HCT116 (cell line): ENCODE data around the gene PLA2G7.

Experiments used
- EZH2 ChIP-seq: fragments of 200-600 bp; sonication (generic); IDR thresholded peaks from 2 replicates; pipeline ENCODE4 v1.6.1; 2017; ENCODE audit warnings: antibody characterized with exemption, mixed run types
- JUND ChIP-seq: IDR thresholded peaks from 2 replicates; pipeline ENCODE4 v1.6.1; 2012
- POLR2A ChIP-seq: IDR thresholded peaks from 2 replicates; pipeline ENCODE4 v1.7.0; 2011; ENCODE audit warnings: borderline replicate concordance; ENCODE audit not compliant: insufficient read depth, insufficient read length; ENCODE audit errors: extremely low read depth
- POLR2AphosphoS5 ChIP-seq: IDR thresholded peaks from 2 replicates; pipeline ENCODE4 v1.6.1; 2011; ENCODE audit warnings: mild to moderate bottlenecking, low read depth, low read length, moderate library complexity
- RAD21 ChIP-seq: IDR thresholded peaks from 2 replicates; pipeline ENCODE4 v1.6.1; 2012; ENCODE audit warnings: low read depth, mild to moderate bottlenecking
- SP1 ChIP-seq: IDR thresholded peaks from 2 replicates; pipeline ENCODE4 v1.6.1; 2012; ENCODE audit warnings: low read depth
- SRF ChIP-seq: IDR thresholded peaks from 2 replicates; pipeline ENCODE4 v1.6.1; 2012; ENCODE audit warnings: low read depth
- TCF7L2 ChIP-seq: IDR thresholded peaks from 2 replicates; pipeline ENCODE4 v1.7.0; 2011; ENCODE audit warnings: borderline replicate concordance, inconsistent platforms; ENCODE audit not compliant: insufficient read depth, insufficient read length; ENCODE audit errors: extremely low read depth
- TF ChIP-seq, protein P1 (sequence below): IDR thresholded peaks from 2 replicates; pipeline ENCODE4 v1.6.1; 2011; ENCODE audit warnings: mild to moderate bottlenecking, low read length, moderate library complexity; ENCODE audit not compliant: insufficient replicate concordance; ENCODE audit errors: extremely low read depth
- TF ChIP-seq, protein P2 (sequence below), 3 experiments: fragments of 200-600 bp in 1 of 3; sonication (generic) in 1 of 3; IDR thresholded peaks in 2 of 3; conservative IDR thresholded peaks in 1 of 3; 2 replicates each; pipeline ENCODE4 v1.5.1; 2012 to 2017; ENCODE audit warnings: low read depth in 2 of 3, low read length in 2 of 3, antibody characterized with exemption in 1 of 3, borderline replicate concordance in 1 of 3, control low read depth in 1 of 3, mild to moderate bottlenecking in 1 of 3, mixed read lengths in 1 of 3, mixed run types in 1 of 3, moderate library complexity in 1 of 3; ENCODE audit not compliant: insufficient read depth in 1 of 3
- TF ChIP-seq, protein P3 (sequence below): IDR thresholded peaks from 2 replicates; pipeline ENCODE4 v1.6.1; 2012; ENCODE audit warnings: low read depth
- TF ChIP-seq, protein P4 (sequence below): IDR thresholded peaks from 2 replicates; pipeline ENCODE4 v1.6.1; 2012

DNA sequence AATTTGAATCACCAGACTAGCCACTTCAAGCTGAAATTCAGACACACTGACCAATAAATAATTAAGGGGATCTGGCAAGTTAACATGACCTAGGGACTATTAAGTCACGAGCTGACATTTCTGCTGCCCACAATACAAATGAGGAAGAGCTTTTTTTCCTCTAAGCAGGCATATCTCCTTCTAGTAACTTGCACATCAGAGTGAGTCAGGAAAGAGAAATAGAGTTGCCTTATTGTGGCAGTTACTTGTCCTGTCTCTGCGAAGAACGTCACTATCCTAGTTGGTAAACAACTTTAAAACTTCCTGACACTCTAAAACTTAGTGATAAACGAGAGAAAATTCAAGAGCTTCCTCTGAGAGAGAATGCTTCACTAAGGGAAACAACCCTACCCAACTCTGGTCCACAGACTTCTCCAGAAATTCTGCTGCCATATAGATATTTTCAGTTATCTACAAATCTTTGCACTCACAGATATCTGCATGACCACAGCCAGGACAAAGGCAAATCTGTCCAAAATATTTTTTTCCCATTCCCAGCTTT is 4.2 kb downstream of the PLA2G7 start:
- TF ChIP-seq, protein P1, sequence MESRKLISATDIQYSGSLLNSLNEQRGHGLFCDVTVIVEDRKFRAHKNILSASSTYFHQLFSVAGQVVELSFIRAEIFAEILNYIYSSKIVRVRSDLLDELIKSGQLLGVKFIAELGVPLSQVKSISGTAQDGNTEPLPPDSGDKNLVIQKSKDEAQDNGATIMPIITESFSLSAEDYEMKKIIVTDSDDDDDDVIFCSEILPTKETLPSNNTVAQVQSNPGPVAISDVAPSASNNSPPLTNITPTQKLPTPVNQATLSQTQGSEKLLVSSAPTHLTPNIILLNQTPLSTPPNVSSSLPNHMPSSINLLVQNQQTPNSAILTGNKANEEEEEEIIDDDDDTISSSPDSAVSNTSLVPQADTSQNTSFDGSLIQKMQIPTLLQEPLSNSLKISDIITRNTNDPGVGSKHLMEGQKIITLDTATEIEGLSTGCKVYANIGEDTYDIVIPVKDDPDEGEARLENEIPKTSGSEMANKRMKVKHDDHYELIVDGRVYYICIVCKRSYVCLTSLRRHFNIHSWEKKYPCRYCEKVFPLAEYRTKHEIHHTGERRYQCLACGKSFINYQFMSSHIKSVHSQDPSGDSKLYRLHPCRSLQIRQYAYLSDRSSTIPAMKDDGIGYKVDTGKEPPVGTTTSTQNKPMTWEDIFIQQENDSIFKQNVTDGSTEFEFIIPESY, result no peak
- TF ChIP-seq, protein P2, sequence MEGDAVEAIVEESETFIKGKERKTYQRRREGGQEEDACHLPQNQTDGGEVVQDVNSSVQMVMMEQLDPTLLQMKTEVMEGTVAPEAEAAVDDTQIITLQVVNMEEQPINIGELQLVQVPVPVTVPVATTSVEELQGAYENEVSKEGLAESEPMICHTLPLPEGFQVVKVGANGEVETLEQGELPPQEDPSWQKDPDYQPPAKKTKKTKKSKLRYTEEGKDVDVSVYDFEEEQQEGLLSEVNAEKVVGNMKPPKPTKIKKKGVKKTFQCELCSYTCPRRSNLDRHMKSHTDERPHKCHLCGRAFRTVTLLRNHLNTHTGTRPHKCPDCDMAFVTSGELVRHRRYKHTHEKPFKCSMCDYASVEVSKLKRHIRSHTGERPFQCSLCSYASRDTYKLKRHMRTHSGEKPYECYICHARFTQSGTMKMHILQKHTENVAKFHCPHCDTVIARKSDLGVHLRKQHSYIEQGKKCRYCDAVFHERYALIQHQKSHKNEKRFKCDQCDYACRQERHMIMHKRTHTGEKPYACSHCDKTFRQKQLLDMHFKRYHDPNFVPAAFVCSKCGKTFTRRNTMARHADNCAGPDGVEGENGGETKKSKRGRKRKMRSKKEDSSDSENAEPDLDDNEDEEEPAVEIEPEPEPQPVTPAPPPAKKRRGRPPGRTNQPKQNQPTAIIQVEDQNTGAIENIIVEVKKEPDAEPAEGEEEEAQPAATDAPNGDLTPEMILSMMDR (IDR thresholded peaks at IDR 0.05 in 2 of 3, conservative IDR thresholded peaks at IDR 0.05 in 1 of 3; ENCODE audit: borderline replicate concordance in 1 of 3, insufficient read depth in 1 of 3, low read depth in 2 of 3, low read length in 2 of 3), result no peak
- TF ChIP-seq POLR2AphosphoS5, result no peak
- TF ChIP-seq SRF, result no peak
- no peak for TF ChIP-seq RAD21
- TF ChIP-seq, protein P3, sequence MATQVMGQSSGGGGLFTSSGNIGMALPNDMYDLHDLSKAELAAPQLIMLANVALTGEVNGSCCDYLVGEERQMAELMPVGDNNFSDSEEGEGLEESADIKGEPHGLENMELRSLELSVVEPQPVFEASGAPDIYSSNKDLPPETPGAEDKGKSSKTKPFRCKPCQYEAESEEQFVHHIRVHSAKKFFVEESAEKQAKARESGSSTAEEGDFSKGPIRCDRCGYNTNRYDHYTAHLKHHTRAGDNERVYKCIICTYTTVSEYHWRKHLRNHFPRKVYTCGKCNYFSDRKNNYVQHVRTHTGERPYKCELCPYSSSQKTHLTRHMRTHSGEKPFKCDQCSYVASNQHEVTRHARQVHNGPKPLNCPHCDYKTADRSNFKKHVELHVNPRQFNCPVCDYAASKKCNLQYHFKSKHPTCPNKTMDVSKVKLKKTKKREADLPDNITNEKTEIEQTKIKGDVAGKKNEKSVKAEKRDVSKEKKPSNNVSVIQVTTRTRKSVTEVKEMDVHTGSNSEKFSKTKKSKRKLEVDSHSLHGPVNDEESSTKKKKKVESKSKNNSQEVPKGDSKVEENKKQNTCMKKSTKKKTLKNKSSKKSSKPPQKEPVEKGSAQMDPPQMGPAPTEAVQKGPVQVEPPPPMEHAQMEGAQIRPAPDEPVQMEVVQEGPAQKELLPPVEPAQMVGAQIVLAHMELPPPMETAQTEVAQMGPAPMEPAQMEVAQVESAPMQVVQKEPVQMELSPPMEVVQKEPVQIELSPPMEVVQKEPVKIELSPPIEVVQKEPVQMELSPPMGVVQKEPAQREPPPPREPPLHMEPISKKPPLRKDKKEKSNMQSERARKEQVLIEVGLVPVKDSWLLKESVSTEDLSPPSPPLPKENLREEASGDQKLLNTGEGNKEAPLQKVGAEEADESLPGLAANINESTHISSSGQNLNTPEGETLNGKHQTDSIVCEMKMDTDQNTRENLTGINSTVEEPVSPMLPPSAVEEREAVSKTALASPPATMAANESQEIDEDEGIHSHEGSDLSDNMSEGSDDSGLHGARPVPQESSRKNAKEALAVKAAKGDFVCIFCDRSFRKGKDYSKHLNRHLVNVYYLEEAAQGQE, result no peak
- no peak for TF ChIP-seq EZH2
- no peak for TF ChIP-seq JUND
- TF ChIP-seq SP1, result no peak
- TF ChIP-seq POLR2A, result no peak
- TF ChIP-seq, protein P4, sequence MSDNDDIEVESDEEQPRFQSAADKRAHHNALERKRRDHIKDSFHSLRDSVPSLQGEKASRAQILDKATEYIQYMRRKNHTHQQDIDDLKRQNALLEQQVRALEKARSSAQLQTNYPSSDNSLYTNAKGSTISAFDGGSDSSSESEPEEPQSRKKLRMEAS, result no peak
- no peak for TF ChIP-seq TCF7L2
